GM12872 (cell line): ENCODE measurements around the gene RREB1.

Experiments
- CTCF ChIP-seq: IDR thresholded peaks from 3 replicates; pipeline ENCODE4 v1.5.1; 2011; ENCODE audit warnings: low read depth, mild to moderate bottlenecking, low read length, moderate library complexity; ENCODE audit not compliant: insufficient read depth

Gene RREB1

GRCh38 chr6:7241160-7241559, 133.4 kb downstream of the RREB1 start:
- no peak for TF ChIP-seq CTCF

- no peak for TF ChIP-seq CTCF
Observed at GRCh38 chr6:7241709-7242645, 134.2 kb downstream of the RREB1 start.

DNA sequence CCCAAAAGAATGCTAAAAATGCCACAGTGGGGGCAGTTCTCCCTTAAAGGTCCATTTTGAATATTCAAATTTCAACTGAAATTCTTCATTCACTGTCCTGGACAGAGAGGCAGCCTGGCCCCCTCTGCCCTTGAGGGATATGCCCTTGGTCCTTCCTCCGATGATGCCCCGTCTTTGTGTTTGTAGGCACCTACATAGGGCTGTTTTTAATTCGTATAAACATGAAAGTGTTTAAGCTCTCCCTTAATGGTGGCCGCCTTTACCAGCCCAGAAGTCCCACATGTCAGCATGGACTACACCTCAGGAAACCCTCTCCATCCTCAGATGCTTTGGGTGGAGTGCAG, 135.0 kb downstream of the RREB1 start:
- no peak for TF ChIP-seq CTCF

DNA sequence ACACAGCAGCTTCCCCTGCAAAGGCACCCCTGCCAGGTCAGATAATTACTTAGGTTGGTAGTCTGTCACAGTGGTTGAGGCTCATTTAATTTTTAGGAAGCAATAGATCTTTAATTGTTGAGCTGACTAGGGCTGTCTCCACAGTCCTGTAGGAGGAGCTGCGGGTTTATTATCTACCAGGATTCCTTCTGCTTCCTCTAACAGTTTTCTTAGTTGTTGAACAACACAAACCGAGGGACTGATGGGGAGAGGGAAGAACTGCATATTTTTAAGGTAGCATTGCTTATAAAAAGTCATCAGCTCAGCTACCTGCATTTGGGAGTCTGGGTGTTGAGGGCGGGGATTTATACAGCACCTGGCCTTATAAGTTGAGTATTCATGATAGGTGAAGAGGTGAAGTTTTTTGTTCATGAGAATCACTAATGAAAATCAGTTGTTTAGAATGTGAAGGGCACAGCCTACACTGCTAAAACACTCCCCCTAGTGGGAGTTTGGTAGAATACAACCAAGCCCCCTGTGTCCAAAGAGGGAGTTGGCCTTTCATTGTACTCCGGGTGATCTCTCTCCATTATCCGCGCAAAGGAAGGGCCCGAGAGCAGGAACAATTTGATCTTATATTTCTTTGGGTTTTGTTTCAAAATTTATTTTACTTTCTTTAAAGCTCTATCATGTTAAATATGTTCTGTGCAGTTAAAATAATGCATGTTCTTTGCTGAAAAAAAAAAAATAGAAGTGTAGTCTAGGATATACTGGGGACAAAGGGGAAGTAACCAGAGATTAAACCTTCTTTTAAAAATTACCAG, 135.6 kb downstream of the RREB1 start:
- TF ChIP-seq CTCF, result peak; percentile 90

DNA sequence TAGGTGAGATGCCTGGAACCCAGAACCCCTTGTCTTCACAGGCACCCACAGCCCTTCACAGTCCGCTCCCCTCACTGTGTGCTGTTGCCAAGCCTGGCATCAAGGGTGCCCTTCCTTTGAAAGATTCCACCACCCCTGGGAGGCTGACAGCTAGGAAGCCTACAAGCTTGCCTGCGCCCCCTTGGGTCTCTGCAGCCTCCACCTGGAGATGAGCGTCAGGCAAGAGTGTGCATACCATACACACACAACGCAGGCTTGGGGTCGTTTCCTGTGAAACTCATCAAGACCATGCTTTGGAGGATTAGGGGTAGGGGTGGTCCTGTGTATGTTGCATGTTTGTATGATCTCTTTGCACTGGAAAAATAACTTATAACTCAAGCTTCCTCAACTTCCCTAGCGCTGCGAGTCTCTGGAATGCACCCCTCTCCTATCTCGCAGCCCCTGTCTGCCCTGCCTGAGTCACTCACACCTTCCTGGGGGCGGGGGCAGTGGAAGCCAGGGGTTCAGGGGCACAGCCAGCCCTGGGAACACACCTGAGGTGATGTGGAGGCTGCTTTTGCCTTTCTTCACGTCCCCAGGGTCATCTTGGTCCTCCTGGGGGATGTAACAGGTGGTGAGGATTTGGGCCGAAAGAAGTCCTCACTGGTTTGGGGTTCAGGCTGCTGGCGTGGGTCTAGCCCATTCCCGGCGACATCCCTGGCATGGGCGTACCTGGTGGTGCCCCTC, 138.1 kb downstream of the RREB1 start:
- TF ChIP-seq CTCF, result no peak

DNA sequence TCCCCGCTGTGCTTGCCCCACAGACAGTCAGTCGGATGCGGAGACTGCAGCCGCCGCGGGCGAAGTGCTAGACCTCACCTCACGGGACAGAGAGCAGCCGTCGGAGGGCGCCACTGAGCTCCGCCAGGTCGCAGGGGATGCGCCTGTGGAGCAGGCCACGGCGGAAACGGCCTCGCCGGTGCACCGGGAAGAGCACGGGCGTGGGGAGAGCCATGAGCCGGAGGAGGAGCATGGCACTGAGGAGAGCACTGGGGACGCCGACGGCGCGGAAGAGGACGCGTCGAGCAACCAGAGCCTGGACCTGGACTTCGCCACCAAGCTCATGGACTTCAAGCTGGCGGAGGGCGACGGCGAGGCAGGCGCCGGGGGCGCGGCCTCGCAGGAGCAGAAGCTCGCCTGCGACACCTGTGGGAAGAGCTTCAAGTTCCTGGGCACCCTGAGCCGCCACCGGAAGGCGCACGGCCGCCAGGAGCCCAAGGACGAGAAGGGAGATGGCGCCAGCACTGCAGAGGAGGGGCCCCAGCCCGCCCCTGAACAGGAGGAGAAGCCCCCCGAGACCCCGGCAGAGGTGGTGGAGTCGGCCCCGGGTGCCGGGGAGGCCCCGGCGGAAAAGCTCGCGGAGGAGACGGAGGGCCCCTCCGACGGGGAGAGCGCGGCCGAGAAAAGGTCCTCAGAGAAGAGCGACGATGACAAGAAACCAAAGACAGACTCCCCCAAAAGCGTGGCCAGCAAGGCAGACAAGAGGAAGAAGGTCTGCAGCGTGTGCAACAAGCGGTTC, 138.8 kb downstream of the RREB1 start:
- TF ChIP-seq CTCF, result no peak
